ENCODE data around the gene ADAMTS4.

ADAMTS4 gene

DNA sequence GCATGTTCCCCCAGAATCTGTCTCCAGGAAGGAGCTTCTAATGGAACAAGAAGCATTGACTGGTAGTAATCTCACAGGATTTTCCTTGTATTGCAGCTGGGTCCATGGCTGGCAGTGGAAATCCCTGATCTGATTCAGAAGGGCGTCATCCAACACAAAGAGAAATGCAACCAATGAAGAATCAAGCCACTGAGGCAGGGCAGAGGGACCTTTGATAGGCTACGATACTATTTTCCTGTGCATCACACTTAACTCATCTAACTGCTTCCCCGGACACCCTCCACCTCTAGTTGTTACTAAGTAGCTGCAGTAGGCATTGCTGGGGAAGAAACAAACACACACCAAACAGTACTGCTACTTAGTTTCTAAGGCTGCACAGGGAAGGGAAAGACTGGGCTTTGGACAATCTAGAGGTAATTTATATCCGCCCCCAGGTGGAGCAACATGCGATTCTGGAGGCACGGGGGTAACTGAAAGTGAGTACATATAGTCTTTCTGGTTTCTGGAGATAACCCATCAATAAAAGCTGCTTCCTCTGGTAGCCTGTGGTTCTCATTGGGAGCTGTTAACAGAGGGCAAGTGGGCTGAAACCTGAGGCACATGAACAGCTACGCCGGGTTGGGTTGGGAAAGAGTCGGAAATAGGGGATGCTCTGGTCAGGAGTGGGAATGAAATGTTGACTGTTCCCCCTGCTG is 40.4 kb downstream of the ADAMTS4 start:
- in situ Hi-C loops (cut with HindIII; ENCODE audit: low sequenced_read_pairs), result no loop called here
- no peak for DNase-seq (ENCODE audit: low read depth, low spot score)
- H3K4me3 ChIP-seq (ENCODE audit: low read depth, low read length), result no peak overlapping the region
- TF ChIP-seq, protein P1, sequence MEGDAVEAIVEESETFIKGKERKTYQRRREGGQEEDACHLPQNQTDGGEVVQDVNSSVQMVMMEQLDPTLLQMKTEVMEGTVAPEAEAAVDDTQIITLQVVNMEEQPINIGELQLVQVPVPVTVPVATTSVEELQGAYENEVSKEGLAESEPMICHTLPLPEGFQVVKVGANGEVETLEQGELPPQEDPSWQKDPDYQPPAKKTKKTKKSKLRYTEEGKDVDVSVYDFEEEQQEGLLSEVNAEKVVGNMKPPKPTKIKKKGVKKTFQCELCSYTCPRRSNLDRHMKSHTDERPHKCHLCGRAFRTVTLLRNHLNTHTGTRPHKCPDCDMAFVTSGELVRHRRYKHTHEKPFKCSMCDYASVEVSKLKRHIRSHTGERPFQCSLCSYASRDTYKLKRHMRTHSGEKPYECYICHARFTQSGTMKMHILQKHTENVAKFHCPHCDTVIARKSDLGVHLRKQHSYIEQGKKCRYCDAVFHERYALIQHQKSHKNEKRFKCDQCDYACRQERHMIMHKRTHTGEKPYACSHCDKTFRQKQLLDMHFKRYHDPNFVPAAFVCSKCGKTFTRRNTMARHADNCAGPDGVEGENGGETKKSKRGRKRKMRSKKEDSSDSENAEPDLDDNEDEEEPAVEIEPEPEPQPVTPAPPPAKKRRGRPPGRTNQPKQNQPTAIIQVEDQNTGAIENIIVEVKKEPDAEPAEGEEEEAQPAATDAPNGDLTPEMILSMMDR (IDR thresholded peaks at IDR 0.05; ENCODE audit: low read depth, low read length), result no peak

- no peak for DNase-seq (ENCODE audit: low read depth, low spot score)
- TF ChIP-seq, protein P1 (IDR thresholded peaks at IDR 0.05; ENCODE audit: low read depth, low read length), result no peak
- H3K4me3 ChIP-seq (ENCODE audit: low read depth, low read length), result no peak overlapping the region
- in situ Hi-C loops (cut with HindIII; ENCODE audit: low sequenced_read_pairs), result no loop called here
Measured at GRCh38 chr1:161157867-161158266, 41.0 kb downstream of the ADAMTS4 start.

DNA sequence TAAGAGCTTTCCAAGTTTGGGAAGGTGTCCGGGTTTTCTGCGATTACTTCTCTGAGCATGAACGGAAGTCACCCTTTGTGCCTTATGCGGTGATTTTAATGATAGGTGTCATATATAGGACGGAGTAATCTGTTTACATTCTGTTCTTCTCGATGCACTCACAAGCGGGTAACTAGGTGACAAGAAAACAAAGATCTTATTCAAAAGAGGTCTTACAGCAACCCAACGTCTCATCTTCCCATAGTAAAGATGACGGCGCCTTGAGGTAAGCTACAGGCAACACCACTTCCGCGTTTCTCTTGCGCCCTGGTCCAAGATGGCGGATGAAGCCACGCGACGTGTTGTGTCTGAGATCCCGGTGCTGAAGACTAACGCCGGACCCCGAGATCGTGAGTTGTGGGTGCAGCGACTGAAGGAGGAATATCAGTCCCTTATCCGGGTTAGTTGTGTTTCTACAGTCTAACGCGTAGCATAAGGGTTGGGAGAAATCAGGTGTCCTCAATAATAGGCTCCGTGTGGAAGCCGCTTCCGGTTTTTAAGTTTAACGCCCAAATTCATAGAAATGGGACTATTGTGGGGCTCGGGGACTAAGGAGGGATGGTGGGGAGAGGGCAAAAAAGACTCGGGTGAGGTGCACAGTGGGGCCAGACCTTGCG is 45.0 kb downstream of the ADAMTS4 start, which contains the start of gene UFC1:
Gene UFC1, plus strand, starts transcription at position 297 of the 656 bp plus-strand sequence. Its CDS starts 20 bp downstream, at position 317.
- in situ Hi-C loops (cut with HindIII; ENCODE audit: low sequenced_read_pairs), result no loop called here
- TF ChIP-seq, protein P1 (IDR thresholded peaks at IDR 0.05; ENCODE audit: low read depth, low read length), result no peak
- peak within 1 kb of the TSS; percentile 97 for H3K4me3 ChIP-seq (ENCODE audit: low read depth, low read length)
- DNase-seq (ENCODE audit: low read depth, low spot score), result peak; percentile 94

GRCh38 chr1:161153176-161153575 is 45.7 kb downstream of the ADAMTS4 start:
- peak overlapping the region; percentile 97 for H3K4me3 ChIP-seq (ENCODE audit: low read depth, low read length)
- in situ Hi-C loops (cut with HindIII; ENCODE audit: low sequenced_read_pairs), result no loop called here
- no peak for DNase-seq (ENCODE audit: low read depth, low spot score)
- TF ChIP-seq, protein P1 (IDR thresholded peaks at IDR 0.05; ENCODE audit: low read depth, low read length), result no peak

DNA sequence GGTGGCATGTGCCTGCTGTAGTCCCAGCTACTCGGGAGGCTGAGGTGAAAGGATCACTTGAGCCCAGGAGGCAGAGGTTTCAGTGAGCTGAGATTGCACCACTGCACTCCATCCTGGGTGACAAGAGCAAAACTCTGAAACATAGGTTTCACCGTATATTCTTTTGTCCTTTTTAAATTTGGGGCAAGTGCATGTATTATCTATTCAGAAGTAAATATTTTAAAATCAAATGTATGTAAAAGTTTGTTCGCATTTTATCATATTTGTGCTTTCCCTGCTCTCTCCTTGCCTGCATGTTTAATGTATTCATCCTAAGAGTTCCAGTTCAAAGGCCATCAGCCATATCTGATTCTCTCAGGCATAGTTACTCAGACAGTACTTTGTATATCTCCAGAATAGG is 53.0 kb downstream of the ADAMTS4 start:
- in situ Hi-C loops (cut with HindIII; ENCODE audit: low sequenced_read_pairs), result loop anchor here (25.0 kb wide), 1 partner anchor 109 kb away; the partner anchor contains the start of genes TSTD1 and USF1
- no peak overlapping the region for H3K4me3 ChIP-seq (ENCODE audit: low read depth, low read length)
- no peak for DNase-seq (ENCODE audit: low read depth, low spot score)
- TF ChIP-seq, protein P1 (IDR thresholded peaks at IDR 0.05; ENCODE audit: low read depth, low read length), result no peak

DNA sequence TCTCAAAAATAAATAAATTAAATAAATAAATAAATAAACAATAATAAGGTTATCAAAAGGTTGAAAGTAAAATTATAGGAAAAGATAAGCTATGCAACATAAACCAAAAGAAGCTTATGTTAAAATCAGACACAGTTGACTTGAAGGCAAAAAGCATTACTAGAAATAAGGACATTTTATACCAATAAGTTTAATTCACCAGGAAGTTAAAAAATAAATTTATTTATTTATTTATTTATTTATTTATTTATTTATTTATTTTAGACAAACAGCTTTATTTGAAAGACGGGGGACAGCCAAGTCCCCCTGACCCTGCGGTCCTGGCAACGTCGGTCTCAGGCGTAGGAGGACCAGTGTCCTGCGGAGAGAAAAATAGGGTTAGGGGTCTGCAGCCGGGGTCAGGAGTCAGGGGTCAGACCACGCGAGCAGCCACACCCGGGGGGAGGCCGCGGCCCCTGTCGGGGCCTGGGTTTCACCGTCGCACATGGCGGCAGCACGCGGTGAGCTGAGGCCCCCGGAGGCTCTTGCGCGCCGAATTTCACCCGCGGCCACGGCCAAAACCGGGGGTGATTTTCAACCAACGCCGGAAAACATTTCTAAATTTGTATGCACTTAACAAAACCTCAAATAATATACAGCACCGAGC is 58.0 kb downstream of the ADAMTS4 start:
- in situ Hi-C loops (cut with HindIII; ENCODE audit: low sequenced_read_pairs), result loop anchor here (25.0 kb wide), 1 partner anchor 104 kb away; the partner anchor contains the start of genes TSTD1 and USF1
- DNase-seq (ENCODE audit: low read depth, low spot score), result no peak
- no peak overlapping the region for H3K4me3 ChIP-seq (ENCODE audit: low read depth, low read length)
- TF ChIP-seq, protein P1 (IDR thresholded peaks at IDR 0.05; ENCODE audit: low read depth, low read length), result no peak
